IMR-90 (cell line): ENCODE results near the gene CYP19A1. TPM values are rescaled to one million over a fixed set of nuclear protein-coding genes. Genes with fewer than 3 reads are reported as not detected.

Experiments used
- ATAC-seq: fragments of 200-7000 bp; cut with Tn5 transposase; 2 replicates; pipeline ENCODE4 v1.9.1; 2020; ENCODE audit warnings: low read depth, mild to moderate bottlenecking, moderate library complexity
- BruUV-seq: library from RNA; stranded (reverse); fragments of 400-500 nt; replicated peaks from 2 replicates; lab custom pipeline; 2021; lab: Mats Ljungman, UMichigan
- CTCF ChIA-PET: fragments of 300-600 bp; formaldehyde crosslinking; extraction: SDS; loops from one replicate; lab custom pipeline; 2021; ENCODE audit warnings: antibody characterized with exemption; lab: Yijun Ruan, JAX
- POLR2A ChIA-PET: fragments of 300-600 bp; sonication (Branson Sonifier 250); formaldehyde crosslinking; loops from one replicate; lab custom pipeline; 2022; ENCODE audit warnings: antibody characterized with exemption; ENCODE audit not compliant: unreplicated experiment; lab: Charles Lee
- DNase-seq: peaks from one replicate; pipeline ENCODE4 v3.0.0; 2013
- H2AFZ ChIP-seq: replicated peaks from 2 replicates; pipeline ENCODE3; 2013; ENCODE audit warnings: low read length, mild to moderate bottlenecking; ENCODE audit not compliant: poor library complexity
- H2AK5ac ChIP-seq: 2 replicates; pipeline ENCODE4 v1.6.1; 2013; ENCODE audit warnings: low read depth, low read length, inconsistent platforms
- H2AK9ac ChIP-seq: replicated peaks from 2 replicates; pipeline ENCODE3; 2013; ENCODE audit warnings: mild to moderate bottlenecking, low read depth, low read length, moderate library complexity; ENCODE audit not compliant: poor library complexity
- H2BK120ac ChIP-seq: 2 replicates; pipeline ENCODE4 v1.6.1; 2013; ENCODE audit warnings: low read depth, low read length, inconsistent platforms
- H2BK15ac ChIP-seq: 3 replicates; pipeline ENCODE4 v1.6.1; 2013; ENCODE audit warnings: low read depth, low read length, inconsistent platforms
- H2BK20ac ChIP-seq: 2 replicates; pipeline ENCODE4 v1.6.1; 2013; ENCODE audit warnings: low read depth, mild to moderate bottlenecking, inconsistent platforms, low read length, moderate library complexity
- H2BK5ac ChIP-seq: 2 replicates; pipeline ENCODE4 v1.6.1; 2013; ENCODE audit warnings: mild to moderate bottlenecking, low read depth, low read length, inconsistent platforms; ENCODE audit not compliant: poor library complexity, severe bottlenecking
- H3K14ac ChIP-seq: replicated peaks from 2 replicates; pipeline ENCODE4 v1.6.1; 2013; ENCODE audit warnings: low read depth, low read length, inconsistent platforms
- H3K18ac ChIP-seq: 2 replicates; pipeline ENCODE4 v1.6.1; 2013; ENCODE audit warnings: low read depth, low read length, control low read depth
- H3K23ac ChIP-seq: 2 replicates; pipeline ENCODE4 v1.6.1; 2013; ENCODE audit warnings: low read depth, low read length, inconsistent platforms
- H3K27ac ChIP-seq: 2 replicates; pipeline ENCODE4 v1.5.1; 2013; ENCODE audit warnings: mild to moderate bottlenecking, control low read depth, low read length; ENCODE audit not compliant: insufficient read depth
- H3K27me3 ChIP-seq: 2 replicates; pipeline ENCODE4 v1.6.1; 2013; ENCODE audit warnings: low read length; ENCODE audit not compliant: control insufficient read depth, insufficient read depth
- H3K36me3 ChIP-seq: 2 replicates; pipeline ENCODE4 v1.6.1; 2013; ENCODE audit warnings: low read length, mixed read lengths; ENCODE audit not compliant: control insufficient read depth, insufficient read depth
- H3K4ac ChIP-seq: 2 replicates; pipeline ENCODE4 v1.6.1; 2013; ENCODE audit warnings: low read depth, low read length, inconsistent platforms
- H3K4me1 ChIP-seq: 2 replicates; pipeline ENCODE4 v1.6.1; 2013; ENCODE audit warnings: low read length, mixed read lengths; ENCODE audit not compliant: control insufficient read depth, insufficient read depth
- H3K4me2 ChIP-seq: 2 replicates; pipeline ENCODE4 v1.6.1; 2013; ENCODE audit warnings: low read depth, mild to moderate bottlenecking, control low read depth, low read length, moderate library complexity
- H3K4me3 ChIP-seq: 2 replicates; pipeline ENCODE4 v1.5.1; 2013; ENCODE audit warnings: low read depth, mild to moderate bottlenecking, control low read depth, low read length, moderate library complexity; ENCODE audit not compliant: insufficient read depth
- H3K56ac ChIP-seq: 2 replicates; pipeline ENCODE4 v1.6.1; 2013; ENCODE audit warnings: low read length, inconsistent platforms; ENCODE audit not compliant: insufficient read depth; ENCODE audit errors: extremely low read depth
- H3K79me1 ChIP-seq, 2 experiments: 2 replicates each; pipeline ENCODE4 v1.6.1; 2013; ENCODE audit warnings: low read length in 2 of 2, inconsistent platforms in 1 of 2, low read depth in 1 of 2
- H3K9ac ChIP-seq: 2 replicates; pipeline ENCODE4 v1.6.1; 2013; ENCODE audit warnings: low read depth, low read length, control low read depth
- H3K9me1 ChIP-seq: 2 replicates; pipeline ENCODE4 v1.6.1; 2013; ENCODE audit warnings: low read length, inconsistent platforms; ENCODE audit not compliant: insufficient read depth
- H3K9me3 ChIP-seq: 2 replicates; pipeline ENCODE4 v1.6.1; 2013; ENCODE audit warnings: low read length; ENCODE audit not compliant: control insufficient read depth, insufficient read depth
- H4K20me1 ChIP-seq: 2 replicates; pipeline ENCODE4 v1.6.1; 2013; ENCODE audit warnings: low read length, inconsistent platforms; ENCODE audit not compliant: insufficient read depth
- H4K5ac ChIP-seq: 2 replicates; pipeline ENCODE4 v1.6.1; 2013; ENCODE audit warnings: mild to moderate bottlenecking, low read depth, low read length, control low read depth
- H4K8ac ChIP-seq, 2 experiments: 2 replicates each; pipeline ENCODE4 v1.6.1; 2013; ENCODE audit warnings: low read depth in 2 of 2, low read length in 2 of 2, control low read depth in 1 of 2, inconsistent platforms in 1 of 2
- H4K91ac ChIP-seq: 2 replicates; pipeline ENCODE4 v1.6.1; 2013; ENCODE audit warnings: low read depth, low read length, inconsistent platforms; ENCODE audit not compliant: insufficient read depth
- BHLHE40 ChIP-seq: fragments of 150-350 bp; IDR thresholded peaks from 2 replicates; pipeline ENCODE4 v1.6.1; 2016; ENCODE audit warnings: mild to moderate bottlenecking, low read depth, low read length
- CEBPB ChIP-seq: IDR thresholded peaks from 2 replicates; pipeline ENCODE4 v1.6.1; 2012; ENCODE audit warnings: low read depth, low read length, improper control_type of control experiment
- CHD1 ChIP-seq: IDR thresholded peaks from 2 replicates; pipeline ENCODE4 v1.6.1; 2012; ENCODE audit warnings: low read depth, low read length, improper control_type of control experiment
- CTCF ChIP-seq: conservative IDR thresholded peaks from 2 replicates; pipeline ENCODE4 v1.5.1; 2012; ENCODE audit warnings: mild to moderate bottlenecking, low read depth, low read length, improper control_type of control experiment
- FOS ChIP-seq: fragments of 150-350 bp; IDR thresholded peaks from 2 replicates; pipeline ENCODE4 v1.6.1; 2016; ENCODE audit warnings: low read depth, low read length
- MAFK ChIP-seq: IDR thresholded peaks from 2 replicates; pipeline ENCODE4 v1.6.1; 2012; ENCODE audit warnings: low read depth, low read length, improper control_type of control experiment
- MAZ ChIP-seq: IDR thresholded peaks from 2 replicates; pipeline ENCODE4 v1.6.1; 2012; ENCODE audit warnings: low read depth, mild to moderate bottlenecking, low read length, improper control_type of control experiment, moderate library complexity, borderline replicate concordance
- MXI1 ChIP-seq: IDR thresholded peaks from 2 replicates; pipeline ENCODE4 v1.6.1; 2012; ENCODE audit warnings: low read depth, mild to moderate bottlenecking, low read length, moderate library complexity, borderline replicate concordance
- NFE2L2 ChIP-seq: fragments of 150-350 bp; IDR thresholded peaks from 2 replicates; pipeline ENCODE4 v1.6.1; 2016; ENCODE audit warnings: low read depth, mild to moderate bottlenecking, low read length
- POLR2A ChIP-seq: IDR thresholded peaks from 2 replicates; pipeline ENCODE4 v1.6.1; 2012; ENCODE audit warnings: mild to moderate bottlenecking, low read depth, low read length
- RAD21 ChIP-seq: IDR thresholded peaks from 2 replicates; pipeline ENCODE4 v1.6.1; 2012; ENCODE audit warnings: low read length, improper control_type of control experiment
- RCOR1 ChIP-seq: IDR thresholded peaks from 2 replicates; pipeline ENCODE4 v1.6.1; 2012; ENCODE audit warnings: mild to moderate bottlenecking, low read length, improper control_type of control experiment; ENCODE audit not compliant: insufficient replicate concordance
- RFX5 ChIP-seq: IDR thresholded peaks from 2 replicates; pipeline ENCODE4 v1.8.0; 2012; ENCODE audit warnings: low read depth, mild to moderate bottlenecking, low read length, moderate library complexity
- SMC3 ChIP-seq: fragments of 150-350 bp; IDR thresholded peaks from 2 replicates; pipeline ENCODE4 v1.6.1; 2016; ENCODE audit warnings: low read depth, mild to moderate bottlenecking, antibody characterized with exemption, low read length, moderate library complexity
- WGBS, 2 experiments: methylation state at CpG; one replicate each; pipeline versions ENCODE4 v1.1.5 to v1.1.7; 2013; ENCODE audit warnings: missing lambda C conversion rate in 2 of 2; ENCODE audit not compliant: insufficient read length in 1 of 2; ENCODE audit errors: extremely low coverage in 2 of 2; 5-methylcytosine and 5-hydroxymethylcytosine counted together
- dilution Hi-C: fragments of 300-500 bp; cut with HindIII; formaldehyde crosslinking; loops from one replicate; pipeline ENCODE4 v1.14.3; 2018; ENCODE audit warnings: low sequenced_read_pairs; ENCODE audit not compliant: unreplicated experiment
- in situ Hi-C: fragments of 300-500 bp; cut with MboI; formaldehyde crosslinking; loops from 3 replicates; pipeline ENCODE4 v1.14.3; 2019; ENCODE audit warnings: low sequenced_read_pairs, inconsistent platforms, mixed read lengths
- intact Hi-C: fragments of 100-400 bp; cut with micrococcal nuclease; formaldehyde crosslinking; loops from 2 replicates; pipeline ENCODE4 v1.10.0; 2022
- polyA plus RNA-seq, 3 experiments: library from polyadenylated mRNA; depleted of rRNA; stranded (reverse); fragments of >200 nt; gene quantifications; 2 replicates each; pipeline ENCODE4 v1.2.3, GENCODE V29; 2012; ENCODE audit warnings: low replicate concordance in 1 of 3
- total RNA-seq: library from RNA; depleted of rRNA; stranded (reverse); fragments of >200 nt; gene quantifications from 2 replicates; pipeline ENCODE4 v1.2.3, GENCODE V29; 2012
- TF ChIP-seq, protein P1 (sequence below): fragments of 150-350 bp; IDR thresholded peaks from 2 replicates; pipeline ENCODE4 v1.6.1; 2017; ENCODE audit warnings: mild to moderate bottlenecking, antibody characterized with exemption, low read length, low read depth
- TF ChIP-seq, protein P2 (sequence below): fragments of 150-350 bp; IDR thresholded peaks from 2 replicates; pipeline ENCODE4 v1.6.1; 2016; ENCODE audit warnings: low read depth, mild to moderate bottlenecking, low read length, moderate library complexity, borderline replicate concordance

CYP19A1 gene
- total and polyA plus RNA-seq, 2 of the 4 experiments (the other 2 are of a cell fraction): not detected

- H3K9me1 ChIP-seq: no peaks in the 10 kb centered on the region
- no peaks in the 10 kb centered on the region for H3K4me1 ChIP-seq
- H3K79me1 ChIP-seq: no peaks in the 10 kb centered on the region
- in situ Hi-C loops (no loop called here), dilution Hi-C loops (no loop called here), intact Hi-C loops (no loop called here)
- TF ChIP-seq, protein P1, sequence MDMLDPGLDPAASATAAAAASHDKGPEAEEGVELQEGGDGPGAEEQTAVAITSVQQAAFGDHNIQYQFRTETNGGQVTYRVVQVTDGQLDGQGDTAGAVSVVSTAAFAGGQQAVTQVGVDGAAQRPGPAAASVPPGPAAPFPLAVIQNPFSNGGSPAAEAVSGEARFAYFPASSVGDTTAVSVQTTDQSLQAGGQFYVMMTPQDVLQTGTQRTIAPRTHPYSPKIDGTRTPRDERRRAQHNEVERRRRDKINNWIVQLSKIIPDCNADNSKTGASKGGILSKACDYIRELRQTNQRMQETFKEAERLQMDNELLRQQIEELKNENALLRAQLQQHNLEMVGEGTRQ: no peak
- TF ChIP-seq NFE2L2 (no peak), CHD1 (no peak), POLR2A (no peak), FOS (no peak), CTCF (no peak), CEBPB (no peak), BHLHE40 (no peak), SMC3 (no peak), MXI1 (no peak), RCOR1 (no peak), MAZ (no peak), MAFK (no peak), RAD21 (no peak), RFX5 (no peak)
- TF ChIP-seq, protein P2, sequence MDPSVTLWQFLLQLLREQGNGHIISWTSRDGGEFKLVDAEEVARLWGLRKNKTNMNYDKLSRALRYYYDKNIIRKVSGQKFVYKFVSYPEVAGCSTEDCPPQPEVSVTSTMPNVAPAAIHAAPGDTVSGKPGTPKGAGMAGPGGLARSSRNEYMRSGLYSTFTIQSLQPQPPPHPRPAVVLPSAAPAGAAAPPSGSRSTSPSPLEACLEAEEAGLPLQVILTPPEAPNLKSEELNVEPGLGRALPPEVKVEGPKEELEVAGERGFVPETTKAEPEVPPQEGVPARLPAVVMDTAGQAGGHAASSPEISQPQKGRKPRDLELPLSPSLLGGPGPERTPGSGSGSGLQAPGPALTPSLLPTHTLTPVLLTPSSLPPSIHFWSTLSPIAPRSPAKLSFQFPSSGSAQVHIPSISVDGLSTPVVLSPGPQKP: no peak
- no peak overlapping the region for H2AK9ac ChIP-seq
- H2BK15ac ChIP-seq: no peak overlapping the region
- no peak overlapping the region for H3K14ac ChIP-seq
- POLR2A ChIA-PET: no interaction called here
- no peak overlapping the region for H4K5ac ChIP-seq
- H3K4ac ChIP-seq: no peak overlapping the region
- peaks cover 37% of the 10 kb centered on the region for H3K27me3 ChIP-seq
- H3K27ac ChIP-seq: no peak overlapping the region
- no peaks in the 10 kb centered on the region for H4K20me1 ChIP-seq
- no peak overlapping the region for H4K91ac ChIP-seq
- no peak overlapping the region for H2AFZ ChIP-seq
- no peak overlapping the region for H2BK20ac ChIP-seq
- CTCF ChIA-PET: no interaction called here
- no peak overlapping the region for H4K8ac ChIP-seq
- H3K4me3 ChIP-seq: no peak overlapping the region
- no peak for DNase-seq
- H3K23ac ChIP-seq: no peak overlapping the region
- no peak overlapping the region for H3K4me2 ChIP-seq
- WGBS, 2 experiments: no CpG with 5 or more reads among the region's 5 CpGs
- no peak overlapping the region for H3K56ac ChIP-seq
- no peak for ATAC-seq
- no peaks in the 10 kb centered on the region for H3K36me3 ChIP-seq
- H2AK5ac ChIP-seq: no peak overlapping the region
- no peaks in the 10 kb centered on the region for H3K9me3 ChIP-seq
- no peak overlapping the region for H2BK120ac ChIP-seq
- no TSS peak for BruUV-seq
- H3K9ac ChIP-seq: no peak overlapping the region
- H3K18ac ChIP-seq: no peak overlapping the region
- H2BK5ac ChIP-seq: no peak overlapping the region
These were observed 126.2 kb downstream of the CYP19A1 start for GRCh38 chr15:51212239-51212638.
